NCI-H510A treated with DMSO at 0.1 percent for 48 hours (cell line): ENCODE data around the gene CFAP20DC.
"Not testable (repeated sequence)": the region's sequence is repeated elsewhere in the genome, so short reads cannot be mapped to it uniquely, and the experiment has no call there.

ENCODE experiments used
- DNase-seq: peaks from one replicate; lab custom pipeline; 2025; lab: John Stamatoyannopoulos, UW

Gene CFAP20DC

GRCh38 chr3:59023612-59024011 is 26.2 kb downstream of the CFAP20DC start:
- no peak for DNase-seq

DNA sequence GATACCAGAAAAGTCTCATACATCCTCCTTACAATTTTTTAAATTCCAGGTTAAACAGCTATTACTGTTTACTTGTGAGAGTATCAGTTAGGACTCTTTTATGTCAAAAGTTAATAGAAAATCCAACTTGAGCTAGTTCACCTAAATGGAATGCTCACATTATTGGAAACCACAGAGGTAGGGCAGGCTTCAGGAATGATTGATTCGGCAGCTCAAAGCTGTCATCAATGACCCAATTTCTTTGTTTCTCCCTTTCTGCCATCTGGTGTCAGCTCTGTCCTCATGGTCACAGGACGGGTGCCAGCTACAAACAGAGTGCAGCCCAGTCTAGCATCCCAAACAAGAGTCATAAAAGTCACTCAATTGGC is 32.2 kb downstream of the CFAP20DC start:
- DNase-seq: no peak

GRCh38 chr3:59016930-59017616 is 32.8 kb downstream of the CFAP20DC start:
- DNase-seq: no peak

DNA sequence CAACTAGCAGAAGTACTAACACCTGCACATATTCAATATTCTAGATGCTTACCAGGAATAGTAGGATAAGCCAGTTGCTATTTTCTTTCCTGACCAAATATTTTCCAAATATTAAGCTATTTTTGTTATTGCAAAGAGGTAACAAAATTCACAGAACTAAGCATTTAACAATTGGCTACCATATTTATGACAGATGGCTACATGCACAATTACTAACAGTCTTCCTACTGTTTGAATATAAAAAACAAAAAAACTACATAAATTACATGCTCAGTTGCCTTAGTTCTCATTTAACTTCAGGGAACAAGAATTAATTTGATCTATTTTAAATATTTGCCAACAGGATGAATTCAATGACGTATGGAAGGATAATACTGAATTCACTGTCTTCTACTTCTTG is 36.2 kb downstream of the CFAP20DC start:
- no peak for DNase-seq

DNA sequence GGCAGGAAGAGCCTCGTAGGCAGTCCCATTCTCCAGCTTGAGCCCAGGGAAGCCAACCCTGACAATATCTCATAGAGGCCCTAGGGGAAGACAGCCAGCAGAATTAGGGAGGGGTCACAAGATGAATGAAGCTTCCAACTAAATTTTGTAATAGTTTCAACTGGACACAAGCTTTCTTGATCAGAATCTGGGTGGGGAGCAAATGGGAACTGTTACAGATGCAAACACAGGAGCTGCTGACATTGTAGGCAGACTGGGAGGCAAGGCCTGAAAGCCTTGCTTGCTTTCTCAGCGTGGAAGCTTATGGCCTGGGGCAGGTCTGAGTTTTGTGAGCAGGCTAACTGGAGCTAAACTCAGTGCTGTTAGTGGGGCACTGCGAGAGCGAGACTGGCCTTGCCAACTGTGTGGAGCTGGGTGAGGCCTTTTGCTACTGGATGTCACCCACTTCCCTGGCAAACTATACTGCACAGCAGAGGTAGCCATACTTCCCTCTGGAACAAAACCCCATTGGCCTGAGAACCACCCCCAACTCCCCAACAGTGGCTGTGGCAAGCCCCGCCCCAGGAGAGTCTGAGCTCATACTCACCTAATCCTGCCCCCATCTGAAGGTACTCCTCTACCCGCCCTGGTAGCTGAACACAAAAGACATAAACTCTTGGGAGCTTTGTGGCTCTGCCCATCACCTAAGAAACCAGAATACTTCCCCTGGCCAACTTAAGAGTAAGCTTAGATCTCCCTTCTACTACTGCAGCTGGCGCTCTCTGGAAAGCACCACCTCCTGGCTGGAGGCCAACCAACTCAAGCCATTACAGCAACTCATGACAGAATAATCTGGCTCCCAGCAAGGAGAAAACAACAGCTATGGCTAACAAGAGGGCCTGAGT is 42.9 kb downstream of the CFAP20DC start:
- DNase-seq: no peak

- no peak for DNase-seq
These were observed 48.1 kb downstream of the CFAP20DC start for GRCh38 chr3:59001675-59002074.

DNA sequence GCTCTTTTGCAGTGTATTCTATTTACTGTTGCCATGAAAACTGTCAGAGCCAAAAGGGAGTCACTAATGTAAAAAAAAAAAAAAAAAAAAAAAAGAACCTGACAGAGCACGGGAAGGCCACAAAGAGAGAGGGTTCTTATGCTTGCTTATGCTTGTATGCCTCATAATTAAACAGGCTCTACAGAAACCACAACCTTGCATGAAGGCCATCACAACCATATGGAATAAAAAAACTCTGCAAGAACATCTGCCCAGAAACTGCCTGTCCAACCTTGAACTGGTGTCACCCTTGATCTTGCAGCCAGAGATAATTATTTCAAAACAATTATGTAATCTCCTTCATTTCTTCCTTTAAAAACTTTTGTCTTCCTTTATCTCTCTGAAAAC is 50.1 kb downstream of the CFAP20DC start:
- no peak for DNase-seq

DNA sequence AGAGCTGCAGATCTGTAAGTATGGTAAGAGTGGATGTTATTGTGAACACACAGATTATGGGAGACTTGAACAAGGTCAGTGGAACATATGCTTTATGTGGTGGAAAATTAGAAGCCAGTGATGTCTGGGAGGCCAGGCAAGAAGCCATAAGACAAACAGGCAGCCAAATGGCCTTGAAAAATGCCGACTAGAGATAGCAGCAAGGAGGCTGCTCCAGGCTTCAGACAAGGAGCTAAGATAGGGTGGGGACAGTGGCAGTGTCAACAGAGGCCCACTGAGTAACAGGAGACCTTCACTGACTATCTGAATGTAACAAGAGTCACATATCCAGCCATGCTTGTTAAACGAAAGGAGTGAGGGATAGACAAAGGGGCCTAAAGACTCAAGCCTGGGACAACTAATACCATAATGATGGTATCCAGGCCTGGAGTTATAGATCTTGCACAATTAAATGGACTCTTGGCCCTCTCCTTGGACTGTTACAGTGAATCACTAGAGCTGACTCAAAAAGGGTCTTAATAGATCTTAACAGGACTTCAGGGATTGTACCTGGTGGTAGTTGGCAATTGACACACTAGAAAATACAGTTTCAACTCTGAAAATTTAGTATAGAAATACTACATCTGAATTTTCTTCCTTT is 50.6 kb downstream of the CFAP20DC start:
- DNase-seq: no peak

GRCh38 chr3:58998476-58999117 is 51.2 kb downstream of the CFAP20DC start:
- no peak for DNase-seq

- no peak for DNase-seq
These were observed 53.1 kb downstream of the CFAP20DC start for GRCh38 chr3:58996730-58997129.

- peak; percentile 58 for DNase-seq
These were observed 55.0 kb downstream of the CFAP20DC start for GRCh38 chr3:58994746-58995330.

DNA sequence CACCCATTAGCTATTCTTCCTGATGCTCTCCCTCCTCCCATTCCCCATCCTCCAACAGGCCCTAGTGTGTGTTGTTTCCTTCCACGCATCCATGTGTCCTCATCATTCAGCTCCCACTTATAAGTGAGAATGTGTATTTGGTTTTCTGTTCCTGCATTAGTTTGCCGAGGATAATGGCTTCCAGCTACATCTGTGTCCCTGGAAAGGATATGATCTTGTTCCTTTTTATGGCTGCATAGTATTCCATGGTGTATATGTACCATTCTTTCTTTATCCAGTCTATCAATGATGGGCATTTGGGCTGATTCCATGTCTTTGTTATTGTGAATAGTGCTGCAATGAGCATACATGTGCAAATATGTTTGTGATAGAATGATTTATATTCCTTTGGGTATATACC is 56.3 kb downstream of the CFAP20DC start:
- no peak for DNase-seq

DNA sequence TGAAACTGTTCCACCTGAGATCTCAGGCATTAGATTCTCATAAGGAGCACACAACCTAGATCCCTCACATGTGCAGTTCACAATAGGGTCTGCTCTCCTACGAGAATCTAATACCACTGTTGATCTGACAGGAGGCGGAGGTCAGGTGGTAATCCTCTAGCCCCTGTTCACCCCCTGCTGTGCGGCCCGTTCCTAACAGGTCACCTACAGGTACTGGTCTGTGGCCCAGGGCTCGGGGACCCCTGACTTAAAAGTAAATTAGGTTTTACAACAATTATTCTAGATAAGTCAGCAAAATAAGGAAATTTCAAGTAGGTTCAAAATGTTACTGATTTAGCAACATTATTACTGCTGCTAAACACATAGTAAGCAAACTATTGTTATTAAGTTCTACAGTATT is 58.2 kb downstream of the CFAP20DC start:
- DNase-seq: no peak

DNA sequence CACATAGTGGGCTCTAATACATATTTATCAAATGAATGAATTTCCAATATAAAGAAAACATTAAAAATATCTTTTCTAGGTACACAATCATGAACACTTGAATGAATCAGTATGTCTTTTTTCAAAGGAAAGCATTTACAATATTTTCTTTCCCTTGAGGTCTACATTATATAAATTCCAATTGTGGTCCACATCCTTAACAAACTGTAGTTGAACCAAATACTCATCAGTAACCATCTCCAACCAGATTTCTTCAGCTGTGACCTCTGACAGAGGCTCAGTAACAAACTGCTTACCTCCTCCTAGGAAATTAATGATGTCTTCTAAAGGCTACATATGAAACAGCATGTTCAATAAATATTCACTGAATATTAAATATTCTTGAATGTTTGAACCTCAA is 58.8 kb downstream of the CFAP20DC start:
- no peak for DNase-seq

GRCh38 chr3:58989955-58990354 is 59.9 kb downstream of the CFAP20DC start:
- DNase-seq: no peak

DNA sequence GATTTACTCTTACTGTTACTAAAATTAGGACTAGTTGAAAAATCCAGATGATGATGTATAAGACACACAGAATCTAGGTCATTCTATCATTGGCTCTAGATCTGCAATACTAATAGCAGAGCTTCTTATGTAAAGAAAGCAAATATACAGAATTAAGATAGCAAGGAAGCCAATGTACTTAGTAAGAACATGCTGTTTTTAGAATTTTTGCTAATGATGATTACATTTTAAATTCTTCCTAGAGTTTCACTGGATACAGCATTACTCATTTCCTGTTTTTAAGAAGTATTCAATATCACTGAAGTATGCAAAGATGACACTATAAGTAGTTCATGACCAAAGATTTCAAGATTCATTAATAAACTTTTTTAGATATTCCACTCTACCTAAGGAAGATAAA is 60.7 kb downstream of the CFAP20DC start:
- no peak for DNase-seq

- no peak for DNase-seq
These were observed 61.8 kb downstream of the CFAP20DC start for GRCh38 chr3:58988041-58988440.

- DNase-seq: no peak
These were observed 63.2 kb downstream of the CFAP20DC start for GRCh38 chr3:58986654-58987053.

GRCh38 chr3:58979840-58980239 is 70.0 kb downstream of the CFAP20DC start:
- no peak for DNase-seq

DNA sequence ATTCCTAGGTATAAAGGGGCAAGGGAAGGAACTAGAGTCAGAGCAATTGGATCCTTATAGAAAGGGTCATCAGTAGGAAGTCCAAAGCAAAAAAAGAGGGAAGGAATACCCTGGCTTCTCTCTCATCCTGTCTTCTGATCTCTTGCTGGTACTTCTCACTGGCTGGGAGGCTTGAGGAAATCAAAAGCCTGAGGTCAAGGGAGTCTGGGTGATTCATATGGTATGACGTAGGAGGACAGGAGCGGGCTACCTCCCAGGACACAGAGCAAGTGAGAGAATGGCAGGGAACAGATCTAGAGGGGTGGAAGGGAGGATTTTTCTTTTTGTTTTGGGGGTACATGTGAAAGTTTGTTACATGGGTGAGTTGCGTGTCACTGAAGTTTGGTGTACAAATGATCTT is 76.0 kb downstream of the CFAP20DC start:
- DNase-seq: no peak

GRCh38 chr3:58967866-58968265 is 82.0 kb downstream of the CFAP20DC start:
- not testable (repeated sequence) for DNase-seq

- DNase-seq: no peak
These were observed 84.0 kb downstream of the CFAP20DC start for GRCh38 chr3:58965865-58966264.
